SH-SY5Y (cell line): ENCODE measurements around the gene GMPPB.

ENCODE experiments used
- GATA2 ChIP-seq: IDR thresholded peaks from 2 replicates; pipeline ENCODE4 v1.6.1; 2011; ENCODE audit warnings: mild to moderate bottlenecking, low read depth, low read length
- GATA3 ChIP-seq: IDR thresholded peaks from 2 replicates; pipeline ENCODE4 v1.6.1; 2011; ENCODE audit warnings: low read depth, mild to moderate bottlenecking, low read length, moderate library complexity

GMPPB gene

DNA sequence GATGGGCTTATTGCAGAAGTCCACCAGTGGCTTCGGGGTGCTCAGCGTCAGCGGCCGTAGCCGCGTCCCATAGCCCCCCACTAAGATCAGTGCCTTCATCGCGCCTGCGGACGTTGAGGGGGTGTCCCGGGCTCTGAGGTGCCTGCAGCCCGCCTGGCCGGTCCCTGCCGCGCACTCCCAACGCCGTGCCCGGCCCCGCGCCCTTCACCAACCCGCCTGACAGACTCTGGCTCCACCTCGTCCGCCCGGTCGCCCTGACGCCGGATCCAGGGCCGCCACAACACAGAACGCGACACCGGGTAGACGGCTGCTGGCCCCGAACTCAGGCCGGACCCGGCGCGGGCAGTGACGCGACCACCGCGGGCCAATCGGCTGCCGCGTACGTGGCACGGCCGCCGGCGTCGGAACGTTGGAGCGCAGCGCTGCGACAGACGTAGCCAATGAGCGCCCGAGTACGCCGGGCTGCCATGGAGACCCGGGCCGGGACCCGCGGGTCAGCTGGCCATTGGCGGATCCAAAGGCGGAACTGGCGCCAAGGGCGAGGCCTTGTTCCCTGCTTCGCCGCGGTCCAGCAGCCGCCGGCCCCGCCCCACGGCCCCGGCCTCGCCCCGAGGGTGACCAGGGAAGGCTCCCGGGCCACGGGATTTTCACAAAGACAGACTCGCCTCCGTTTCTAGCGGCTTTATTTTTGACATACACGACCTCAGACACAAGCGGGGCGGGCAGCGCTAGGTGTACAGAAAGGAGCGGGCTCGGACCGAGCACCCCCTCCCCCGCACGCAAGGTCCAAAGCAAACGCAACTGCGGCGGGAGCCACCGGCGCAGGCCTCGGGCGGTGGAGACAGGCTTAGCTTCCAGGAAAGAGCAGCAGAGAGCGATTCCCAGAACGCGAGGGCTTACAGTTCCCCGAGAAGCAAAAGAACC, at the start of gene GMPPB:
GMPPB (minus strand) TSS at position 324 of the 924 bp plus-strand sequence; CDS start at position 99, 225 bp downstream.
- TF ChIP-seq GATA2 (no peak), GATA3 (no peak)

DNA sequence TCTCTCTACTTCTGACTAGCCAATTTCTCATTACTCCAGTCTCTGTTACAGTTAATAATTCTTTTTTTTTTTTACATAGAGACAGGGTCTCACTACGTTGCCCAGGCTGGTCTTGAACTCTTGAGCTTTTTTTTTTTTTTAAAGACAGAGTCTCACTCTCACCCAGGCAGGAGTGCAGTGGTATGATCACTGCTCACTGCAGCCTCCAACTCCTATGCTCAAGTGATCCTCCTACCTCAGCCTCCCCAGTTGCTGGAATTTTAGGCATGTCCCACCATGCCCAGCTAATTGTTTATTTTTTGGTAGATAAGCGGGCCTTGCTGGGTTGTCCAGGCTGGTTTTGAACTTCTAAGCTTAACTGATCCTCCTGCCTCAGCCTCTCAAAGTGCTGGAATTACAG, 49.0 kb upstream of the GMPPB start:
- no peak for TF ChIP-seq GATA2
- TF ChIP-seq GATA3, result no peak

DNA sequence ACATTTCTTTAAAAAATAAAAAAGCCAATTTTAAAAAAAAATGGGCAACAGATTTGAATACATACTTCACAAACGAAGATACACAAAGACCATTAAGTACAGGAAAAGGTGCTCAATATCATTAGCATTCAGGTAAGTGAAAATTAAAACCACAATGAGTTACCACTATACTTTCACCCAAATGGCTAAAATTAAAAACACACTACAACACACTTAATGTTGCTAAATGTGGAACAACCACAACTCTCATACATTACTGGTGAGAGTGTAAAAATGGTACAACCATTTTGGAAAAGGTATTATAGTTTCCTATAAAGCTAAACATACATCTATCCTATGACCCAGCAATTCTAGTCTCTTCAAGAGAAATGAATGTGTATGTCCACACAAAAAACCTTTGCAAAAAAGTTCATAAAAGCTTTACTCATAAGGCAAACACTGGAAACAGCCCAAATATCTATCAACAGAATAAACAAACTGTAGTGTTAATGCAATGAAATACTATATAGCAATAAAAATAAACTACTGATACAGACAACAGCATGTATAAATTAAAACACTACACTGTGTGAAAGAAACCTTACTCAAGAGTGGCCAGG, 47.7 kb upstream of the GMPPB start:
- no peak for TF ChIP-seq GATA2
- no peak for TF ChIP-seq GATA3

DNA sequence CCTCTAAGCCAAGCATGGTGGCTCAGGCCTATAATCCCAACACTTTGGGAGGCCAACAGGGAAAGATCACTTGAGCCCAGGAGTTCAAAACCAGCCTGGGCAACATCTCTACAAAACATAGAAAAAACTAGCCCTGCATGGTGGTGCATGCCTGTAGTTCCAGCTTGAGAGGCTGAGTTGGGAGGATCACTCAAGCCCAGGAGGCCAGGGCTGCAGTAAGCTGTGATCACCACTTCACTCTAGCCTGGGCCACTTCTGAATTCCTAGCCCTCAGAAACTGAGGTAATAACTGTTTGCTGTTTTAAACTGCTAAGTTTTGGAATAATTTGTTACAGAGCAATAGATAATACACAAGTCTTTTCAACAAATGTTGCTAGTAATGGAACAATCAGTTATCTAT, 46.2 kb upstream of the GMPPB start:
- TF ChIP-seq GATA3 (no peak), GATA2 (no peak)

DNA sequence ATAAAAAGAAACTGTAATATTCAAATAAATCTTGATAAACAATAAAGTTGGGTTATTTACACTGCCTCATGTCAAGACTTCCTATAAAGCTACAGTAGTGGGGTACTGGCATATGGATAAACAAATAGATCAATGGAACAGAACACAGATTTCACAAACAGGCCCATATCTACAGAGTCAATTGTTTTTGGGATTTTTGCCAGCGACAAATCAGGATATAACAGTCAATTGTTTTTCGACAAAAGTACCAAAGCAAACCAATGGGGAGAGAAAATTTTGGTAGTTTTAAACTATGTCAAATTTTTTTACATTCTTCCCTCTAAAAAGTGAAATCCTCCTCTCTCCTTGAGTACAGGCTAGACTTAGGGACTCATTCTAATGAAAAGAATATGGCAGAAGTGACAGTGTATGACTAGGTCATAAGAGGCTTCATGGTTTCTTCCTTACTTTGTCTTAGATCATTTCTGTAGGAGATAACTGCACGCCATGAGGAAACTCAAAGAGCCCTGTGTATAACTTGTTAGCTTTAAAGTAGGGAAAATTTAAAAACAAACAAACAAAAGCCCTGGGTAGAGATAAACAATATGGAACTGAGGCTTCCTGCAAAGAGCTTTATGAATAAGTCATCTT, 45.6 kb upstream of the GMPPB start:
- TF ChIP-seq GATA3, result no peak
- no peak for TF ChIP-seq GATA2

DNA sequence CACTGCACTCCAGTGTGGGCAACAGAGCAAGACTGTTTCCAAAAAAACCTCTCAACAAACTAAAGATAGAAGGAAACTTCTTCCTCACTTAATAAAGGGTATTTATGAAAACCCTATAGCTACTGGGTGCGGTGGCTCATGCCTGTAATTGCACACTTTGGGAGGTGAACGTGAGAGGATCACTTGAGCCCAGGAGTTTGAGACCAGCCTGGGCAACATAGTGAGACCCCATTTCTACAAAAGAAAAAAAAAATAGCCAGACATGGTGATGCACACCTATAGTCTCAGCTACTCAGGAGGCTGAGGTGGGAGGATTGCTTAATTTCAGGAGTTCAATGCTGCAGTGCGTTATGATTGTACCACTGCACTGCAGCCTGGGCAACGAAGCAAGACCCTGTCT, 40.2 kb upstream of the GMPPB start:
- no peak for TF ChIP-seq GATA3

DNA sequence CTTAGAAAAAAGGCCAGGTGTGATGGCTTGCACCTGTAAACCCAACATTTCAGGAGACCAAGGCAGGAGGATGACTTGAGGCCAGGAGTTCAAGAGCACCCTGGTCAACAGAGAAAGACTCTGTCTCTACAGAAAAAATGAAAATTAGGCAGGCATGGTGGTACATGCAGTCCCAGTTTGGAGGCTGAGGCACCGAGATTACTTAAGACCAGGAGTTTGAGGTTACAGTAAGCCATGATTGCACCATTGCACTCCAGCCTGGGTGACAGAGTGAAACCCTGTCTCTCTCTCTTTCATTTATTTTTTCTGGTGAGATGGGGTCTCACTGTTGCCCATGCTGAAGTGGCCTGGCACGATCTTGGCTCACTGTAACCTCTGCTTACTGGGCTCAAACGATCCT, 37.9 kb upstream of the GMPPB start:
- TF ChIP-seq GATA2, result no peak
- TF ChIP-seq GATA3, result no peak

DNA sequence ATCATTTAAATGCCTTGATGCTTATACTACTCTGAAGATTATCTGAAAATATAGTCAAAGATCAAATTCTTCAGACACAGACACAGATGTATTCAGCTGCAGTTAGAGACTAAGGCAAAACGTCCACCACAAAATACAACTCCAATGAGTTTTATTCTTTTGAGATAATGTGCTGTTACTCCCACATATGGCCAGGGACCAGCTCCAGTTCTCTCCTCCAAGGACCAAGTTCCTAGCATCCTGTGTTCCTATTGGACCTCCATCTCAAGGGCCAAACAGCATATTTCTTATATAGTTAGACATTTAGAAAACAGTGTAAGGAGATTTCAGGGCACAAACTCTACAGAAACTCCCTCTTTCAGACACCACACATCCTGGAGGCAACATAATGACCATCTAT, 35.5 kb upstream of the GMPPB start:
- TF ChIP-seq GATA3 (no peak), GATA2 (no peak)

DNA sequence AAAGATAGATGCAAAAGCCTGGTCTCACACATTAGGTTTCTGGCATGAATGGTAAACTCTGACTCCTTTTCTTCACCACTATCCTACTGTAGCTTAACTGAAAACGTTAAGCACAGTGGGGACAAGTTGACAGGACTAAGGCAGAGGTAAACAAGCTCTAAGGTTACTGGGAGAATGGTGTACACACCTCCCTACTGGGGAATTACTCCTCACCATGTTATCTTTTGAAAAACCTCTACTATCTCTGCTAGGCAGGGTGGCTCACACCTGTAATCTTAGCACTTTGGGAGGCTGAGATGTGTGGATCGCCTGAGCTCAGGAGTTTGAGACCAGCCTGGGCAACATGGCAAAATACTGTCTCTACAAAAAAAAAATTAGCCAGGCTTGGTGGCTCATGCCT, 33.4 kb upstream of the GMPPB start:
- TF ChIP-seq GATA2 (no peak), GATA3 (no peak)

DNA sequence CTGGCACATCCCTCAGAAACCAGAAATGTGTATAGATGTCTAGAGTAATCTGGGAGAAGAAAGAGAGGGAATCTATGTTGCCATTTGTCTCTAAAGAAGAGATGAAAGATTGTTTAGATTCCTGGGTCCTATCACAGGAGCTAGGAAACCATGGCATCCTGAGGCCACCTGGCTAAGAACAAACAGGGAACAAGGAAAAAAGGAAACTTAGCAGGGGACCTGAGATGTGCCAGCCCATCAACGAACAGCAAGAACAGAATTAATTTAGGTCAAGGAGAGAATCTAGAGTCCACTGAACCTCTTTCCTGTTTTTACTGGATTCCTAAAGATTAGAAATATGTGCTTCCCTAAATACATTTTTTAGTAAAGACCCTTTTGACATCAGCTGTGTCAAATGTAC, 32.3 kb upstream of the GMPPB start:
- no peak for TF ChIP-seq GATA3
- no peak for TF ChIP-seq GATA2

DNA sequence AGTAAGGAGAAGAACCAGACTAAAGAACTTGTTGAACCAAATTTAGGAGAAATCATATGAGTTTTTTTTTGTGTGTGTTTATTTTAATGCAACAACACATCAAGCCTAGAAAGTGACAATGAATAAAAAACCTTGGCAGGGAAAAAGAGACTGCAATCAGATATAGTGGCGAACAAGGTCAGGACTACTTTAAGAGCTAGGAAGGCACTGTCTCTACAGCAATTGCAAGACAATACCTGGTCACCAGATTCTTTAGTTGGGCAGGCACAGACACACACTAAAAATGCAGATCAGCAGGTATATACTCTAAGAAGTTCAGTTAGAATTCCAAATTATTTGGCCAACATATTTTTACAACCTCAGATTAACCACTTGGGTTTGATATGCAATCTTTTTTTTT, 30.8 kb upstream of the GMPPB start:
- TF ChIP-seq GATA3, result no peak
- TF ChIP-seq GATA2, result no peak

DNA sequence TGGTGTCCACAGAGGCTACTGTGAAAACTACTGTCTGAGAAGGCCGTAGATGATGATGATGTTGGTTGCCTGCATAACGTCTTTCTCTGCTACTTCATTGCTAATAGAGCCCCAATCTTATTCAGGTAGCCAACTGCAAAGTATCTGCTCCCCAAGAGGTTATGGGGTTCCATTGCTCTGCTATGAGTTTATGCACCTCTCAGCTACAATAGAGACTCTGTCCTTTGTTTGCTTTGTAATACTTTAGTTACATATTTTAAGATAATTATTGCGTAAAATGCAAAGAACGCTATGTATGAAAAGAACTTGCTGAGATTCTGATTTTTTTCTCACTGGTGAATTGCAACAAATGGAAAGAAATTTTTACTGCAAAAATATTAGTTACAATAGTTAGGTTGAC, 27.8 kb upstream of the GMPPB start:
- TF ChIP-seq GATA3 (no peak), GATA2 (no peak)

DNA sequence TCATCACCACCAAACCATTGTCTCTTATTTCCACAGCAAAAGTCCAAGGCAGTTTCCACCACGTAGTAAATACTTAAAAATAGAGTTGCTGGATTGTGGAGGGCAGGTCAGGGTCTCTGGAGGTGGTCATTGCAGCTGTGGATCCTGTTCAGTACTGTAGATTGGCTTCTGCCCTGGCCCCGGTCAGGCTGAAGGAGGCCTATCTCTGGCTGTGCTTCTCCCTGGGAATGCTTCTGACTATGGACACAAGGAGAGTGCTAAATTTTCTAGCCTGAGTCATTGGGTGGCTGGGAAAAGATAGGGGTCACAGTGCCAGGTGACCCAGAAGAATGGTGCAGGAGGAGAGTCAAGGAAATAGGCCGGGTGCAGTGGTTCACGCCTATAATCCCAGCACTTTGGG, 26.3 kb upstream of the GMPPB start:
- TF ChIP-seq GATA2, result no peak
- TF ChIP-seq GATA3, result no peak

DNA sequence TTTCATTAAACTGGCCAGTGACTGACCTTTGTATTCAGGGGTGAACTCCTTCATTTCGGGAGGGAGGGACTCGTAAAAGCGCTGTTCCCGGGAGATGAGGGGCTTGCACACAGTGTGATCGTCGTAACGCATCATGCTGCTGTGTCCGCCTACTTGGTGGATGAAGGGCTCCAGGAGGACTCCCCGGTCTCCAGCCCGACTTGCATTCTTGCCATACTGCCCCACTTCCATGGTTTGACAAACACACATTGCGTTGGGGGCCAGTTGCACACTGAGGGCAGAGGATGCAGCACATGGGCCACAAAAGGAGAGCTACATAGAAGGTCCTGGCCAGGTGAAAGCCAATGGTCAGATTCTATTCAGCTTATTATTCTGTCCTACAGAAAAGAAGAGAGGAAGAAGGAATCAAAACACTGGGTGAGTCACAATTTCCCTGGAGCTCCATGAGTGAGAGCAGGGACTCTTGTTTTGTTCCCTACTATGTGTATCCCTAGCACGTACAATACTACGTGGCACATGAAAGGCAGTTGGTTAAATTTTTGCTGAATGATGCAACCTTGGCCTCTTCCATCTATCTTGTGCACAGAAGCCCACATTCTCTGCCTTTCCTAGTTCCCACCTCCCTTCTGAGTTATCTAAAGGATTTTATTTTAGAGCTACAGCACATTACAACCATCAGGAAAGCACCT, 24.2 kb upstream of the GMPPB start:
- TF ChIP-seq GATA2 (no peak), GATA3 (no peak)
